Measurements from ENCODE around the gene MME. TPM values are rescaled to one million over a fixed set of nuclear protein-coding genes. Genes with fewer than 3 reads are reported as not detected.

The MME gene
- total RNA-seq, 1 donor from 2014 or later: 2.8 TPM

- TF ChIP-seq, protein P1, sequence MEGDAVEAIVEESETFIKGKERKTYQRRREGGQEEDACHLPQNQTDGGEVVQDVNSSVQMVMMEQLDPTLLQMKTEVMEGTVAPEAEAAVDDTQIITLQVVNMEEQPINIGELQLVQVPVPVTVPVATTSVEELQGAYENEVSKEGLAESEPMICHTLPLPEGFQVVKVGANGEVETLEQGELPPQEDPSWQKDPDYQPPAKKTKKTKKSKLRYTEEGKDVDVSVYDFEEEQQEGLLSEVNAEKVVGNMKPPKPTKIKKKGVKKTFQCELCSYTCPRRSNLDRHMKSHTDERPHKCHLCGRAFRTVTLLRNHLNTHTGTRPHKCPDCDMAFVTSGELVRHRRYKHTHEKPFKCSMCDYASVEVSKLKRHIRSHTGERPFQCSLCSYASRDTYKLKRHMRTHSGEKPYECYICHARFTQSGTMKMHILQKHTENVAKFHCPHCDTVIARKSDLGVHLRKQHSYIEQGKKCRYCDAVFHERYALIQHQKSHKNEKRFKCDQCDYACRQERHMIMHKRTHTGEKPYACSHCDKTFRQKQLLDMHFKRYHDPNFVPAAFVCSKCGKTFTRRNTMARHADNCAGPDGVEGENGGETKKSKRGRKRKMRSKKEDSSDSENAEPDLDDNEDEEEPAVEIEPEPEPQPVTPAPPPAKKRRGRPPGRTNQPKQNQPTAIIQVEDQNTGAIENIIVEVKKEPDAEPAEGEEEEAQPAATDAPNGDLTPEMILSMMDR (IDR thresholded peaks at IDR 0.05; ENCODE audit: borderline replicate concordance): no peak
- Histone ChIP-seq H3K27ac (replicated peaks) (no peak overlapping the region), H3K4me3 (no peak overlapping the region), H3K9me3 (replicated peaks) (peaks cover 15% of the 10 kb centered on the region), H3K27me3 (ENCODE audit: low read depth) (no peaks in the 10 kb centered on the region), H3K4me1 (no peaks in the 10 kb centered on the region), H3K36me3 (no peaks in the 10 kb centered on the region)
- no peak for DNase-seq
- intact Hi-C loops (cut with micrococcal nuclease): no loop called here
Observed at GRCh38 chr3:155102329-155102728, 22.2 kb downstream of the MME start.

GRCh38 chr3:155103686-155104085, 23.6 kb downstream of the MME start:
- Histone ChIP-seq H3K9me3 (replicated peaks) (peaks cover 20% of the 10 kb centered on the region), H3K4me1 (no peaks in the 10 kb centered on the region), H3K27me3 (ENCODE audit: low read depth) (no peaks in the 10 kb centered on the region), H3K27ac (replicated peaks) (no peak overlapping the region), H3K36me3 (no peaks in the 10 kb centered on the region), H3K4me3 (no peak overlapping the region)
- intact Hi-C loops (cut with micrococcal nuclease): no loop called here
- TF ChIP-seq, protein P1 (IDR thresholded peaks at IDR 0.05; ENCODE audit: borderline replicate concordance): no peak
- DNase-seq: no peak

- no peak overlapping the region for H3K27ac ChIP-seq (replicated peaks)
- no peaks in the 10 kb centered on the region for H3K36me3 ChIP-seq
- H3K4me1 ChIP-seq: no peaks in the 10 kb centered on the region
- H3K9me3 ChIP-seq (replicated peaks): peaks cover 5% of the 10 kb centered on the region
- TF ChIP-seq, protein P1 (IDR thresholded peaks at IDR 0.05; ENCODE audit: borderline replicate concordance): no peak
- intact Hi-C loops (cut with micrococcal nuclease): no loop called here
- no peaks in the 10 kb centered on the region for H3K27me3 ChIP-seq (ENCODE audit: low read depth)
- H3K4me3 ChIP-seq: no peak overlapping the region
- DNase-seq: no peak
Observed at GRCh38 chr3:155106119-155106518, 26.0 kb downstream of the MME start.

- Histone ChIP-seq H3K4me3 (no peak overlapping the region), H3K27me3 (ENCODE audit: low read depth) (no peaks in the 10 kb centered on the region), H3K36me3 (no peaks in the 10 kb centered on the region), H3K27ac (replicated peaks) (no peak overlapping the region), H3K4me1 (no peaks in the 10 kb centered on the region), H3K9me3 (replicated peaks) (peaks cover 5% of the 10 kb centered on the region)
- no peak for DNase-seq
- intact Hi-C loops (cut with micrococcal nuclease): no loop called here
- TF ChIP-seq, protein P1 (IDR thresholded peaks at IDR 0.05; ENCODE audit: borderline replicate concordance): no peak
Observed at GRCh38 chr3:155110022-155110421, 29.9 kb downstream of the MME start.

DNA sequence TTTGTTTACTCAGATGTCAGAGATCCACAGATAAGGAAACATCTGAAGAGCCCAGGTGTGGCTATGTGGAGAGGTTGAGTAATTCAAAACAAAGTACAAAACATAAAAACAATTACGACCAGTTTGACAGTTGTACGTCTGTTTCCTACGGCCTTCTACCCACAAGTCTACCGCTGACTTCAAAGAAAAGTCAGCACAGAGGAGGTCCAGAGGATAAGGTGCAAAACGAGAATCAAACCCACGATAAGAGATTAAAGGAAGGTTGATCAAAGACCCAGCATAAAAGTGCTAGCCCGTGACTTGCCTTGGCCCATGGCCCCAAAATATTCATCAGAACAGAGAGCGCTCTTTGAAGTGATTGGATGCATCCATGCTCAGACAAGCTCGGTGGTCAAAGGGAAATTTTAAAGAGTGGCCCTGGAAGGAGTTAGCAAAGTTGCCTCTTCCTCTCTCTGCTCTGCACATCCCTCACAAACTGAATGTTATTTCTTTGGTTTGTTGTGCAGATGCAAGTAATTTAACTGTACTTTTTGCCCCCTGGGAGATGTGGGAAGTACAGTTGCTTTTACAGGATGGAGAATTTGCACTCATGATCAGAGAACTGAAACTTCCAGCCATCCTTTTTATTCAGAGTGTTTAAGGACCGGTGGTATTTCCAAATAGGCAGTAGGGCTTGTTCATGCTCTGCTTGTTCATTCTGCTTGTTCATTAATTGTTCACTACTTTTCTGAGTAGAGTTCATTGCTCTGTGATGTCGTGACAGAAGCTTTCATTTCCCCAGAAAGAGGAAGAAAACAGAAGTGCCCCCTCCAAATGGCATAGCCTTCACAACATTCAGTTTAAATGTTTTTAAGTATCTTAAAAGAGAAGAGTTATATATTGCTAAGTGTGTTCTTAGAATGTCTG, 31.1 kb downstream of the MME start:
- H3K9me3 ChIP-seq (replicated peaks): peaks cover 5% of the 10 kb centered on the region
- no peaks in the 10 kb centered on the region for H3K4me1 ChIP-seq
- H3K36me3 ChIP-seq: no peaks in the 10 kb centered on the region
- no peak overlapping the region for H3K27ac ChIP-seq (replicated peaks)
- DNase-seq: no peak
- no peaks in the 10 kb centered on the region for H3K27me3 ChIP-seq (ENCODE audit: low read depth)
- intact Hi-C loops (cut with micrococcal nuclease): no loop called here
- H3K4me3 ChIP-seq: no peak overlapping the region
- TF ChIP-seq, protein P1 (IDR thresholded peaks at IDR 0.05; ENCODE audit: borderline replicate concordance): no peak

Data from left ventricle myocardium inferior (tissue), 1 donor.